ENCODE data around the gene KRT82. TPM values are rescaled to one million over a fixed set of nuclear protein-coding genes. Genes with fewer than 3 reads are reported as not detected.

KRT82 gene
- polyA plus RNA-seq, 2 of the 4 experiments (the other 2 are of a cell fraction): not detected

DNA sequence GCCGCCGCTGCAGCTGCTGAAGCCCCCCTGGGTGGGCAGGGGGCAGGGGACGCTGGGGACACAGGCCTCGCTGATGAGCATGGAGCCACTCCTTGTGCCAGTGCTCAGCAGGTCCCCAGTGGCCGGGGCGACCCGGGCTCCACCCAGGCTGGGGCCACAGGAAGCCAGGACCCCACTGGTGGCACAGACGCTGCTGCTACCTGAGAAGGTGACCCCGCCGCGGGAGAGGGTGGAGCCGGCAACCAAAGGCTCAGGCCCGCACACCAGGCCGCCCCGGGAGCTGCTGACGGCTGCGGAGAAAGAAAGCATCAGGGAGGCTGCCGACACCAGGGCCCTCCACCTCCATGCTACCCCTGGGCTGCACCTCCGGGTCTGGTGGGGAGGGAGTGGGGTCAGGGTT lies 28.0 kb downstream of the KRT82 start:
- DNase-seq (ENCODE audit: low read depth in 1 of 2, low spot score in 1 of 2) (no peak), FAIRE-seq (no peak), ATAC-seq (no peak)
- no peak overlapping the region for H3K4me2 ChIP-seq
- no peaks in the 10 kb centered on the region for H3K4me1 ChIP-seq
- CTCF ChIA-PET: interaction anchor here (1.2 to 46.1 kb wide), 6 partner anchors 13 to 496 kb away, joined by 3 to 1221 read pairs (median 4); no protein-coding TSS in a partner anchor
- TF ChIP-seq NFE2L2 (conservative IDR thresholded peaks at IDR 0.05; ENCODE audit: low read length): no peak
- no peak for TF ChIP-seq NPAS2 (CRISPR knock-in tag; IDR thresholded peaks at IDR 0.05; ENCODE audit: borderline replicate concordance)
- peaks cover 5% of the 10 kb centered on the region; the same call in 1 of the 3 replicates for H3K9me3 ChIP-seq
- H3K27ac ChIP-seq: no peak overlapping the region
- 88% methylated on average over 19 of the region's 19 CpGs for WGBS (ENCODE audit: missing lambda C conversion rate)
- no peak overlapping the region for H3K4me3 ChIP-seq
- POLR2A ChIA-PET: no interaction called here

DNA sequence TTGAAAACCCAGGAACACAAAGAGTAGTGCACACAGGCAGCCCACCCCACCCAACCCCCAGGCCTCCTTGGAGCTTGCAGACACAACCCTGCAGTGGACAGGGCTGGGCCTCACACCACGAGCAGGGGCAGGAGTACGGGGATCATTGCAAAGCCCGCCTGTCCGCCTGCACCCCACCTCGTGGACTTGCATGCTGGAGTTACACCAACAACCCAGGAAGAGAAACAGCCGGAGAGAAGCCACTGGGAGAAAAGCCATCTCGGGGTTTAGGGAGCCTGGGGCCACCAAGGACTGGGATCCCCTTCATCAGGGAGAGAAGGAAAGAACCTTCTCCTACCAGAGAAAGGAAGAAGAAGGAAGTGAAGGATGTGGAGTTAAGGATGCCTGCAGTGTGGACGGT lies 28.9 kb downstream of the KRT82 start:
- ChIA-PET POLR2A (no interaction called here), CTCF (interaction anchor here (1.5 to 46.1 kb wide), 5 partner anchors 13 to 496 kb away, joined by 3 to 1221 read pairs (median 6); no protein-coding TSS in a partner anchor)
- DNase-seq (ENCODE audit: low read depth in 1 of 2, low spot score in 1 of 2): no peak
- Histone ChIP-seq H3K9me3 (peaks cover 5% of the 10 kb centered on the region; the same call in 1 of the 3 replicates), H3K4me3 (no peak overlapping the region), H3K27ac (peak overlapping the region in 1 of 2 experiments; percentile 11; a peak in 1 of 6 replicates), H3K4me2 (no peak overlapping the region), H3K4me1 (no peaks in the 10 kb centered on the region)
- no peak for TF ChIP-seq RAD21 (conservative IDR thresholded peaks at IDR 0.05 in 1 of 2, IDR thresholded peaks at IDR 0.05 in 1 of 2)
- no peak for ATAC-seq
- FAIRE-seq: no peak
- WGBS (ENCODE audit: missing lambda C conversion rate): 90% methylated on average over 6 of the region's 8 CpGs

DNA sequence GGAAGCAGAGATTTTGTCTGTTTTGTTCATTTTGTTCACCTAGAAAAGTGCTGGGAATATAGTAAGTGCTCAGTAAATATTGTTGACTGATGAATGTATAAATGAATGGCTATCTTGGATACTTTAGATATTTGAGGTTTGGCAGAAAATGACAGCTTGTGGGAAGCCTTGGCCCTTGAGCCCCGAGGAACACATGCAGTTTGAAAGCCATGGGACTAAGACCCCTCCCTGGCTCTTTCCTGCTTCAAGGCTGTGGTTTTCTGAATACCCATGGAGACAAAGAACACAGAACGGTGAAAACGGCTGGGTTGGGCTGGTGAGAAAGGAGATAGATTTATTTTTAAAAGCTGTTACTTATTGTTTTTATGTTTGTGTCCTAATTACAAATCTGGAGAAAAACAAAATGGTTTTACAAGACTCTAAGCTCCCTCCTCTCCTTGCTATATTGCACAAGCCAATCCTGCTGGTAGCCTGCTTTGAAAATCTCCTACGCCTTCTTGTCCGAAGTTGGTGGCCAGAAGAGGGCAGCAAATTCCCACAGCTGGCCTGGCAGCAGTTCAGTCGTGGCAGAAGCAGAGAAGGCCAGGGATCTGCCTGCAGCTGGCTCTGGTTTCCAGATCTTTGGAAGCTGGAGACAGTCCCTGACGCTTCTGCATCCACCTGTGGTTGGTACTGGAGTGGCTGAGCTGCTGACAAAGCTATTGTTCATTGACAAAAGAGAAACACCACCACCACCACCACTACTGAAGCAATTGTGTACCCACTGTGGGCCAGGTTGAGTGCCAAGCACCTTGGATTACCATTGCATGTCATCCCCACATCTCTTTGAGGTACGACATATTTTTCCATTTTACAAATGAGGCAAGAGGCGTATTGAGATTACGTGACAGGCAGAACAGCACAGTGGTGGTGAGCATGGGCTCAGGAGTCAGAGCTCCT lies 33.6 kb downstream of the KRT82 start:
- H3K9me3 ChIP-seq: peaks cover 5% of the 10 kb centered on the region; the same call in 1 of the 3 replicates
- H3K4me1 ChIP-seq: peaks cover 10% of the 10 kb centered on the region; the same call in 1 of the 3 replicates
- H3K4me3 ChIP-seq: no peak overlapping the region
- ChIA-PET POLR2A (interaction anchor here (1.1 kb wide), 1 partner anchor 507 kb away, joined by 6 read pairs; no protein-coding TSS in a partner anchor), CTCF (interaction anchor here (0.5 to 46.1 kb wide), 102 partner anchors 9 to 621 kb away, joined by 3 to 1221 read pairs (median 4); partner anchors contain the start of genes KRT3, KRT5, KRT6A and KRT71)
- ATAC-seq (peak; percentile 95 to 97), DNase-seq (ENCODE audit: low read depth in 1 of 2, low spot score in 1 of 2) (peak; percentile 93 to 95), FAIRE-seq (peak; percentile 93)
- TF ChIP-seq SMC3 (IDR thresholded peaks at IDR 0.05): peak; percentile 96
- TF ChIP-seq, protein P1, sequence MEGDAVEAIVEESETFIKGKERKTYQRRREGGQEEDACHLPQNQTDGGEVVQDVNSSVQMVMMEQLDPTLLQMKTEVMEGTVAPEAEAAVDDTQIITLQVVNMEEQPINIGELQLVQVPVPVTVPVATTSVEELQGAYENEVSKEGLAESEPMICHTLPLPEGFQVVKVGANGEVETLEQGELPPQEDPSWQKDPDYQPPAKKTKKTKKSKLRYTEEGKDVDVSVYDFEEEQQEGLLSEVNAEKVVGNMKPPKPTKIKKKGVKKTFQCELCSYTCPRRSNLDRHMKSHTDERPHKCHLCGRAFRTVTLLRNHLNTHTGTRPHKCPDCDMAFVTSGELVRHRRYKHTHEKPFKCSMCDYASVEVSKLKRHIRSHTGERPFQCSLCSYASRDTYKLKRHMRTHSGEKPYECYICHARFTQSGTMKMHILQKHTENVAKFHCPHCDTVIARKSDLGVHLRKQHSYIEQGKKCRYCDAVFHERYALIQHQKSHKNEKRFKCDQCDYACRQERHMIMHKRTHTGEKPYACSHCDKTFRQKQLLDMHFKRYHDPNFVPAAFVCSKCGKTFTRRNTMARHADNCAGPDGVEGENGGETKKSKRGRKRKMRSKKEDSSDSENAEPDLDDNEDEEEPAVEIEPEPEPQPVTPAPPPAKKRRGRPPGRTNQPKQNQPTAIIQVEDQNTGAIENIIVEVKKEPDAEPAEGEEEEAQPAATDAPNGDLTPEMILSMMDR (IDR thresholded peaks at IDR 0.05): peak; percentile 96
- TF ChIP-seq CEBPB (IDR thresholded peaks at IDR 0.05): peak; percentile 68 to 93; a peak in 3 of 4 replicates
- TF ChIP-seq EP300 (IDR thresholded peaks at IDR 0.05): no peak
- peak; percentile 97 to 99 for TF ChIP-seq RAD21 (conservative IDR thresholded peaks at IDR 0.05 in 1 of 2, IDR thresholded peaks at IDR 0.05 in 1 of 2)
- H3K4me2 ChIP-seq: no peak overlapping the region
- peak overlapping the region; percentile 34 to 67 for H3K27ac ChIP-seq
- WGBS (ENCODE audit: missing lambda C conversion rate): 40% methylated on average over 10 of the region's 10 CpGs

DNA sequence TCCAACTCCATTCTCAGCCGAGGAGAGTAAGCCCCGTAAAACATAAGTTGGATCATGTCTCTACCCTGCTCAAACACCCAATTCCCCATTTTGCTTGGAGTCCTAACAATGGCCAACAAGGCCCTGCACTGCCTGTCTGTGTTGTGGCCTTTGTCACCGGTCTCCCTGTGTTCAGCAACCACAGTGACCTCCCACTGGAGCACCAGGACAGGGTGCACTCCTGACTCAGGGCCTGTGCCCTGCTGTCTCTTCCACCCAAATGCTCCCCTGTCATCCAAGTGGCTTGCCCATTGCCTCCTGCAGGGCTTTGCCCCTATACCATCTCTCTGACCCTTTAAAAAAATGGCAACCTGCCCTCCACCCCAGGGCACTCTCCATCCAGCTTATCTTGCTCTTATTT lies 34.4 kb downstream of the KRT82 start:
- ChIA-PET POLR2A (no interaction called here), CTCF (interaction anchor here (0.7 to 46.1 kb wide), 51 partner anchors 8 to 502 kb away, joined by 3 to 1221 read pairs (median 9); partner anchors contain the start of genes KRT5, KRT71 and KRT84)
- Histone ChIP-seq H3K4me2 (no peak overlapping the region), H3K27ac (peak overlapping the region; percentile 34 to 67; a peak in 5 of 6 replicates), H3K4me1 (peaks cover 10% of the 10 kb centered on the region; the same call in 1 of the 3 replicates), H3K4me3 (no peak overlapping the region), H3K9me3 (peaks cover 5% of the 10 kb centered on the region; the same call in 1 of the 3 replicates)
- TF ChIP-seq, protein P1 (IDR thresholded peaks at IDR 0.05): no peak
- TF ChIP-seq, protein P2, sequence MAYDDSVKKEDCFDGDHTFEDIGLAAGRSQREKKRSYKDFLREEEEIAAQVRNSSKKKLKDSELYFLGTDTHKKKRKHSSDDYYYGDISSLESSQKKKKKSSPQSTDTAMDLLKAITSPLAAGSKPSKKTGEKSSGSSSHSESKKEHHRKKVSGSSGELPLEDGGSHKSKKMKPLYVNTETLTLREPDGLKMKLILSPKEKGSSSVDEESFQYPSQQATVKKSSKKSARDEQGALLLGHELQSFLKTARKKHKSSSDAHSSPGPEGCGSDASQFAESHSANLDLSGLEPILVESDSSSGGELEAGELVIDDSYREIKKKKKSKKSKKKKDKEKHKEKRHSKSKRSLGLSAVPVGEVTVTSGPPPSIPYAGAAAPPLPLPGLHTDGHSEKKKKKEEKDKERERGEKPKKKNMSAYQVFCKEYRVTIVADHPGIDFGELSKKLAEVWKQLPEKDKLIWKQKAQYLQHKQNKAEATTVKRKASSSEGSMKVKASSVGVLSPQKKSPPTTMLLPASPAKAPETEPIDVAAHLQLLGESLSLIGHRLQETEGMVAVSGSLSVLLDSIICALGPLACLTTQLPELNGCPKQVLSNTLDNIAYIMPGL (CRISPR knock-in tag; IDR thresholded peaks at IDR 0.05; ENCODE audit: borderline replicate concordance): no peak
- TF ChIP-seq CHD2 (IDR thresholded peaks at IDR 0.05; ENCODE audit: low read length, partially characterized antibody): no peak
- TF ChIP-seq MYC (IDR thresholded peaks at IDR 0.05; ENCODE audit: borderline replicate concordance, low read length): no peak
- TF ChIP-seq, protein P3, sequence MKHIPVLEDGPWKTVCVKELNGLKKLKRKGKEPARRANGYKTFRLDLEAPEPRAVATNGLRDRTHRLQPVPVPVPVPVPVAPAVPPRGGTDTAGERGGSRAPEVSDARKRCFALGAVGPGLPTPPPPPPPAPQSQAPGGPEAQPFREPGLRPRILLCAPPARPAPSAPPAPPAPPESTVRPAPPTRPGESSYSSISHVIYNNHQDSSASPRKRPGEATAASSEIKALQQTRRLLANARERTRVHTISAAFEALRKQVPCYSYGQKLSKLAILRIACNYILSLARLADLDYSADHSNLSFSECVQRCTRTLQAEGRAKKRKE (CRISPR knock-in tag; IDR thresholded peaks at IDR 0.05; ENCODE audit: low read depth): no peak
- DNase-seq (ENCODE audit: low read depth in 1 of 2, low spot score in 1 of 2): no peak
- 86% methylated on average over 3 of the region's 3 CpGs for WGBS (ENCODE audit: missing lambda C conversion rate)
- ATAC-seq: no peak; a peak in 1 of 6 replicates
- FAIRE-seq: no peak
